Left colon (tissue), 2 donors: ENCODE measurements around the gene GLYATL2. TPM values are rescaled to one million over a fixed set of nuclear protein-coding genes. Genes with fewer than 3 reads are reported as not detected.

Experiments
- ATAC-seq: fragments of 200-7000 bp; cut with Tn5 transposase; one replicate; pipeline ENCODE4 v1.9.1; 2020; ENCODE audit warnings: mild to moderate bottlenecking, moderate library complexity
- DNase-seq, 2 donors: peaks; one replicate each; pipeline ENCODE4 v3.0.0-alpha.2; 2020
- intact Hi-C, 2 donors: fragments of 100-400 bp; cut with DNase I in 1 of 2; cut with micrococcal nuclease in 1 of 2; formaldehyde crosslinking; loops; one replicate each; pipeline versions ENCODE4 v1.11.2 to v1.14.0; 2022; cut with DNase I, micrococcal nuclease
- long read RNA-seq: library from polyadenylated mRNA; unstranded; transcript quantifications from one replicate; pipeline ENCODE4 v2.0.0, GENCODE V29; 2021
- total RNA-seq, 2 donors: library from RNA; stranded (reverse); fragmentation: NEBNext Ultra II Directional; extraction: Animal tissue kit (Norgen Biotek cat#: 25700); gene quantifications; one replicate each; pipeline ENCODE4 v1.2.1, GENCODE V29; 2021
- donor health status: DM: no; HTN: no; CAD: no.
- donor health status: DM: yes; HTN: yes; CAD: no.

Gene GLYATL2, protein sequence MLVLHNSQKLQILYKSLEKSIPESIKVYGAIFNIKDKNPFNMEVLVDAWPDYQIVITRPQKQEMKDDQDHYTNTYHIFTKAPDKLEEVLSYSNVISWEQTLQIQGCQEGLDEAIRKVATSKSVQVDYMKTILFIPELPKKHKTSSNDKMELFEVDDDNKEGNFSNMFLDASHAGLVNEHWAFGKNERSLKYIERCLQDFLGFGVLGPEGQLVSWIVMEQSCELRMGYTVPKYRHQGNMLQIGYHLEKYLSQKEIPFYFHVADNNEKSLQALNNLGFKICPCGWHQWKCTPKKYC
- total RNA-seq = not detected
- long read RNA-seq = 0 reads

DNA sequence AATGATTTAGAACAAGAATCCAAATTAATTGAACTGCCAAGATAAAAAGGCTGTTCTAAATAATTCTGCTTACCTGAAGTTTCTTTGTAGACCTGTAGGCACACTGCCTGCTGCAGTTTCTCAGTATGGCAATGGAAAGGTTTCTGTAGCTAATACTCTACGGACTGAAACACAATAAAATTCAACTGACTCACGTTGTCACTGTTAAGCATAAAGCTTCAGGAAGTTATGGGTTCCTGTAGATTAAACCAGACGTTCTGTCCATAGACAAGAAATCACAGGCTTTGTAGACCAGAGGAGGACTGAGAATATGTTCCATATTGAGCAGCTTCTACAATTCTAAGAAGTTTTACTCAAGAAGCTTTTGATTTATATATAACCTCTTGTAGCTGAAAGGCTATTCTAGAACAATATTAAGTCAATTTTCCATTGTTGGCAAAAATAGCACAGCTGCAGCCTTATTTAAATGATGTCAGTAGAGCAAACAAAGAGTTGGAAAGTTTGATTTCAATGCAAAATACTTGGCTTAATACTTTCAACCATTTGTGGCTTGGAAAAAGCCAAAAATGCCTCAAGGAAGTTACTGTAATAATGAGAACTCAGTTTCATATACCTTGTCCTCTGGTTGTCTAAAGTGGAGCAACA is at the start of gene GLYATL2:
Gene GLYATL2, minus strand, starts transcription at position 344 of the 645 bp plus-strand sequence. CDS start 5,092 bp downstream, outside the sequence.
- intact Hi-C loops = no loop called here
- ATAC-seq (no peak), DNase-seq (no peak)

DNA sequence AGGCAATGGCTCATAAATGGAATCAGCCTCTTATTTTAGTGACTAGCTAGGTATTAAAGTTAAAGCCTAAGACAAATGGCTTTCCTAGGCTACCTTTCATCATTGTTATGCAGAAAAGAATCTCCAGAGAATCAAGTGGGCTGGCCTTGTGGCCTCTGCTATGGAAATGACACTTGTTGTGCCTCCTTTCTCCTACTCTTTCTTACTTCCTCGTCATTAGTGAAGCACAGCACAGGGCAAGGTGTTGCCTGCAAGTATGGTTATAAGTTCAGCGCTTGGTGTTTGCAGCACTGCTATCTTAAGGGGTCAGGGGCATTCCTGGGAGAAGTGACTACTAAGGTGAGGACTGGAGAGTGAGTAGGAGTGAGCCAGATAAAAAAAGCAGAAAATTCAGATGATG is 49.4 kb upstream of the GLYATL2 start:
- DNase-seq (no peak), ATAC-seq (no peak)
- intact Hi-C loops = no loop called here

DNA sequence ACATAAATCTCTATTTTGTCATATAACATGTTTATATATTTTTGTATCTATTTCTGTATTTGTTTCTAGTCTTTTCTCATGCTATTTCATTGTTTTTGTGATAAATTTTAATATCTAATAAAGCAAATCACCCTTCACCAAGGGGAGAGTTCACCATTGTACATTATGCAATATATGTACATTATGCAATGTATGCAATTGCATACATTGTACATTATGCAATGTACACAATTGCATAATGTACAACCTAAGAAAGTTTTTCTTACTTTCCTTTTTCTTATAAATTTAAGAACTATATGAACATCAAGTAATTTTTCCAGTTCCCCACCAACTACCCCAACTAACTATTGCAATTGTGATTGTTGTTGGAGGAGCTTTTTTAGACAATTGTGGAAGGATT is 44.1 kb upstream of the GLYATL2 start:
- ATAC-seq (no peak), DNase-seq (no peak)
- intact Hi-C loops = no loop called here

DNA sequence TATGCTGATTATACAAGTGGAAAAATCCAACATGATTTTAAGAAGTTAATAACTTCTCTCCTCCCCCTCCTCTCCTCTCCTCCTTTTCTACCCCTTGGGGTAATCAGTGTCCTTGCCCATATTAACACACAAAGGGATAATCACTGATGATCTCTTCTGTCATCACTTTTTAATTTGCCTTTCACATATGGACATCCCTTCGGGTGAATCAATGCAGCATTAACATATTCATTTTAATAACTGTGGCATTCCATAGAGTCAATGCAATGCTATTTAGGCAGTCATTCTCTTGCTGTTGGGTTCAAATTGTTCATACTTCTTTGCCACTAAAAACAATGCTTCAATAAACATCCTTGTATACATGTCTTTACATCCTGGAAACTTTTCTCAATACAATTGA is 42.9 kb upstream of the GLYATL2 start:
- no peak for ATAC-seq
- intact Hi-C loops = no loop called here
- no peak for DNase-seq

- intact Hi-C loops = no loop called here
- DNase-seq (no peak), ATAC-seq (no peak)
Observed at GRCh38 chr11:58880625-58881024, 36.1 kb upstream of the GLYATL2 start.

GRCh38 chr11:58880166-58880565 is 35.7 kb upstream of the GLYATL2 start:
- DNase-seq = no peak
- intact Hi-C loops = no loop called here

GRCh38 chr11:58867556-58867955 is 23.1 kb upstream of the GLYATL2 start:
- ATAC-seq (no peak), DNase-seq (no peak)
- intact Hi-C loops = no loop called here

More at GRCh38 chr11:58880166-58880565, 35.7 kb upstream of the GLYATL2 start:
- no peak for ATAC-seq

DNA sequence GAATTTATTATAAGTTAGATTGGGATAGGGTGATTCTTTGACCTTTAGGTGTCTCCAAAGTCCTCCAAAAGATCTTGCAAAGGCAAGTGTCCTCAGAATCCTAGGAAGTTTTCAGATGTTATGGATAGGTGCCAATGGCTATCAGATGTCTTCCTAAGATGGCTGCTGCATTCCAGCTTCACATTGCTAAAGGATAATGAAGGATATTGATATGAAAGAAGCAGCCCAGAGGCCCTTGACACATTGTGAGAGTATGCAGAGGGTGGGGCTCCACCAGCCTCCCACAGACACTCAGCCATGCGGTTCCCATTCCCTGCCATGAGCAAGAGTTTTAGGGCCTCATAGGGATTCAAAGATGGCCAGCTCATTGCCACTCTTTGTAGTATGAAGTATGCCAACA is 22.3 kb upstream of the GLYATL2 start:
- intact Hi-C loops = no loop called here
- DNase-seq = no peak
- ATAC-seq = no peak

GRCh38 chr11:58864335-58864734 is 19.8 kb upstream of the GLYATL2 start:
- DNase-seq (no peak), ATAC-seq (no peak)
- intact Hi-C loops = no loop called here

GRCh38 chr11:58863697-58864096 is 19.2 kb upstream of the GLYATL2 start:
- intact Hi-C loops = no loop called here
- ATAC-seq = no peak
- no peak for DNase-seq

DNA sequence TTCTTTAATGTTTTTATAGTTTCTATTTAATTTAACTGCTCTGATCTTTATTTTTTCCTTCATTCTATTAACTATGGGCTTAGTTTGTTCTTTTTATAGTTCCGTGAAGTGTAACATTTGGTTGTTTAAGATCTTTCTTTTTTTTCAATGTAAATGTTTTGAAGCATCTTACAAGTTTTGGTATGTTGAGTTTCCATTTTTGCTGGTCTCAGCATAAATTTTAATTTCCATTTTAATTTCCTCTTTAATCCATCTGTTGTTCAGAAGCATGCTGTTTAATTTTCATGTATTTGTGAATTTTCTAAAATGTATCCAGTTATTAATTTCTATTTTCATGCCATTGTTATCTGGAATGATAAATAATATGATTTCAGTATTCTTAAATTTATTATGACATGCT is 17.0 kb upstream of the GLYATL2 start:
- intact Hi-C loops = no loop called here
- no peak for DNase-seq

GRCh38 chr11:58856806-58857205 is 12.3 kb upstream of the GLYATL2 start:
- DNase-seq = no peak
- intact Hi-C loops = no loop called here
- ATAC-seq = peak; percentile 94

More for the DNA sequence above, 17.0 kb upstream of the GLYATL2 start:
- ATAC-seq = no peak

- ATAC-seq (no peak), DNase-seq (no peak)
- intact Hi-C loops = no loop called here
Observed at GRCh38 chr11:58845386-58845785, 882 bp upstream of the GLYATL2 start.

DNA sequence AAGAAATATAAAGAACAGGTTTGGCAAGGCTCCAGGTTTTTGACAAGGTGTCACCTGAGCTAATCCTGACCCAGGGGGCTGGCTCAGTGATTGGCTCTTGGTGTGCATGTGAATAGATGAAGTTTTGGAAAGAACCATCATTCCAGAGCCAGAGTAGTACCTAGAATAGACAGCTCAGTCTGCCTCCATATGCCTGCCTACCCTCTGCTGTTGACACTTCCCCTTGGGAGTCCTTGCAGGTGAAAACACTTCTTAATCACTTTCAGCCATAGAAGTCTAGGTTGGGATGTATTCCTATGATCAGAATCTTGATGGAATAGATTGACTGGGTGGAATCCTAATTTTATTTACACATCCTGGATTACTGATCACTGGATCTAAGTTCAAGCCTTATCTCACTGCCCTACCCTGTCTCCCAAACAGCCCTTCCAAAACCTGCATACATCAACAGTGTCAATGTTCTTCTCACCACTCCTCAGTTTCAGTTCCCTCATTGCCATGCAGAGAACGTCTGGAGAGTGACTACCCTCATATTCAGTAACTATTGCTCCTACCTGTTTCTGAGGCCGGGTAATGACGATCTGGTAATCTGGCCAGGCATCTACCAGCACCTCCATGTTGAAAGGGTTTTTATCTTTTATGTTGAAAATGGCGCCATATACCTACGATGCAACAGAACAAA is 6.7 kb downstream of the GLYATL2 start:
- DNase-seq = no peak
- intact Hi-C loops = no loop called here
- ATAC-seq = no peak

DNA sequence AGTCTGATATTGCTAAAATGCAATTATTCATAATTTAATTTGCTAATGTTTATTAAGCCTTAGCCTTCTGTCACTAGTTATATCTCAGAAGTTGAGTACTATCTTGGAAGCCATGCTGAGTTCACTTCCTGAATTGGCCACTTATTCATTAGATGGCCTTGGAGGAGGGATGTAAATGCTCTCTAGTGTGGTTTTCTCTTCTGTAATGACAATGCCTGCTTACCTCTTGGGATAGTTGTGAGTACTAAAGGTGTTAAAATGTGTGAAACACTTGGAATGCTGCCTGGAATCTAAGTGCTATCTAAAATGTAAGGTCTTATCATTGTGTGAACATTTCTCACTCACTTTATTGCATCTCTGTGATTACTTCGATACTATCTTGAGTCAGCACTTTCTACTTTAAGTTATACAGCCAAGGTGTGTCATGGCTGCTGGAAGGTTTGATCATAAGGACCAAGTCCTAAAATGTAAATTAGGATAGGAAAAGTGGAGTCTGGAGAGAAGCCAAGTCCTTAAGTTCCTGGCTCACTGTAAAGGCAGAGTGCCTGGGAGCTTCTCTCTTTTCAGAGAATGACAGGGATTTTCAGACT is 12.4 kb downstream of the GLYATL2 start:
- intact Hi-C loops = no loop called here
- ATAC-seq = peak; percentile 99
- DNase-seq = no peak

GRCh38 chr11:58830673-58831301 is 13.7 kb downstream of the GLYATL2 start:
- ATAC-seq (no peak), DNase-seq (no peak)
- intact Hi-C loops = no loop called here

- DNase-seq = no peak
- intact Hi-C loops = no loop called here
- no peak for ATAC-seq
Observed at GRCh38 chr11:58829786-58830185, 14.7 kb downstream of the GLYATL2 start.

GRCh38 chr11:58813693-58814092 is 30.8 kb downstream of the GLYATL2 start:
- DNase-seq = no peak
- no peak for ATAC-seq
- intact Hi-C loops = no loop called here

GRCh38 chr11:58811499-58811898 is 33.0 kb downstream of the GLYATL2 start:
- intact Hi-C loops = no loop called here
- no peak for DNase-seq
- no peak for ATAC-seq
